Measurements from ENCODE around the gene C6orf136.

DNA sequence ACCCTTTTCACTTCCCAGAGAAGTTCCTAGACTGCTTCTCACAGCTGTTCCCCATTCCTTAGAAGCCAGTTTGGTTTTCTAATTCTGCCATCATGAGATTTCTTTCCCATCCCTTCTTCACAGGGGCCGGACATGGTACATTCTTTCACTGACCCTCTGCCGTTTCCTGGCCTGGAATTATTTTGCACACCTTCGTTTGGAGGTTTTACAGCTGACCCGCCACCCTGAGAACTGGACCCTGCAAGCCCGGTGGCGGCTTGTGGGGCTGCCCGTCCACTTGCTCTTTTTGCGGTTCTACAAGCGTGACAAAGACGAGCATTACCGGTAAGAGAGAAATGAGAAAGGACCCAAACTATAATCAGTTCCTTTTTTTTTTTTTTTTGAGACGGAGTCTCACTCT is 4.2 kb downstream of the C6orf136 start:
- TF ChIP-seq, protein P1, sequence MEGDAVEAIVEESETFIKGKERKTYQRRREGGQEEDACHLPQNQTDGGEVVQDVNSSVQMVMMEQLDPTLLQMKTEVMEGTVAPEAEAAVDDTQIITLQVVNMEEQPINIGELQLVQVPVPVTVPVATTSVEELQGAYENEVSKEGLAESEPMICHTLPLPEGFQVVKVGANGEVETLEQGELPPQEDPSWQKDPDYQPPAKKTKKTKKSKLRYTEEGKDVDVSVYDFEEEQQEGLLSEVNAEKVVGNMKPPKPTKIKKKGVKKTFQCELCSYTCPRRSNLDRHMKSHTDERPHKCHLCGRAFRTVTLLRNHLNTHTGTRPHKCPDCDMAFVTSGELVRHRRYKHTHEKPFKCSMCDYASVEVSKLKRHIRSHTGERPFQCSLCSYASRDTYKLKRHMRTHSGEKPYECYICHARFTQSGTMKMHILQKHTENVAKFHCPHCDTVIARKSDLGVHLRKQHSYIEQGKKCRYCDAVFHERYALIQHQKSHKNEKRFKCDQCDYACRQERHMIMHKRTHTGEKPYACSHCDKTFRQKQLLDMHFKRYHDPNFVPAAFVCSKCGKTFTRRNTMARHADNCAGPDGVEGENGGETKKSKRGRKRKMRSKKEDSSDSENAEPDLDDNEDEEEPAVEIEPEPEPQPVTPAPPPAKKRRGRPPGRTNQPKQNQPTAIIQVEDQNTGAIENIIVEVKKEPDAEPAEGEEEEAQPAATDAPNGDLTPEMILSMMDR (IDR thresholded peaks at IDR 0.05) = no peak
- no peak for TF ChIP-seq POLR2A (IDR thresholded peaks at IDR 0.05)

All from Peyer's patch (tissue), 4 donors.